Activated CD8-positive, alpha-beta T cell treated with anti-CD3 and anti-CD28 coated beads, Interleukin-2, amount 10 ng/mL, durations not matched to agents 7 days and 5 days (primary cell): ENCODE results near the gene GINM1. TPM values are rescaled to one million over a fixed set of nuclear protein-coding genes. Genes with fewer than 3 reads are reported as not detected.

Experiments used
- ATAC-seq: fragments of 150-1000 bp; cut with Tn5 transposase; one replicate; pipeline ENCODE4 v1.10.0; 2021; ENCODE audit warnings: moderate library complexity
- CTCF ChIA-PET: fragments of 350-600 bp; sonication (Branson Sonifier 250); formaldehyde crosslinking; loops from one replicate; lab custom pipeline; 2021; ENCODE audit warnings: antibody characterized with exemption; lab: Charles Lee
- POLR2A ChIA-PET: fragments of 350-600 bp; sonication (Branson Sonifier 250); formaldehyde crosslinking; loops from one replicate; lab custom pipeline; 2021; ENCODE audit warnings: antibody characterized with exemption; lab: Charles Lee
- DNase-seq: peaks from one replicate; pipeline ENCODE4 v3.0.0-alpha.2; 2020
- H3K27ac Mint-ChIP-seq: one replicate; pipeline ENCODE4 v1.8.0; 2021; ENCODE audit warnings: mild to moderate bottlenecking, mixed read lengths
- H3K27me3 Mint-ChIP-seq: one replicate; pipeline ENCODE4 v1.8.0; 2021; ENCODE audit warnings: low read depth, mixed read lengths
- H3K36me3 Mint-ChIP-seq: one replicate; pipeline ENCODE4 v1.8.0; 2021; ENCODE audit warnings: low read depth, mixed read lengths
- H3K4me1 Mint-ChIP-seq: one replicate; pipeline ENCODE4 v1.8.0; 2021; ENCODE audit warnings: low read depth, mixed read lengths
- H3K4me3 Mint-ChIP-seq: one replicate; pipeline ENCODE4 v1.8.0; 2021; ENCODE audit warnings: mild to moderate bottlenecking, mixed read lengths
- H3K9me3 Mint-ChIP-seq: one replicate; pipeline ENCODE4 v1.8.0; 2022; ENCODE audit warnings: mixed read lengths; ENCODE audit not compliant: insufficient read depth
- total RNA-seq, 2 experiments: library from RNA; stranded (reverse); gene quantifications; one replicate each; pipeline ENCODE4 v1.2.3, GENCODE V29; 2021

GINM1 gene
- total RNA-seq, 2 experiments from 2014 or later = 17.8 to 18.6 TPM

GRCh38 chr6:149600508-149600907 lies 34.3 kb downstream of the GINM1 start:
- H3K4me3 Mint-ChIP-seq = no peak overlapping the region
- ATAC-seq (no peak), DNase-seq (no peak)
- H3K27me3 Mint-ChIP-seq = no peaks in the 10 kb centered on the region
- H3K9me3 Mint-ChIP-seq = no peaks in the 10 kb centered on the region
- peaks cover 46% of the 10 kb centered on the region for H3K36me3 Mint-ChIP-seq
- ChIA-PET CTCF (no interaction called here), POLR2A (no interaction called here)
- no peak overlapping the region for H3K27ac Mint-ChIP-seq
- H3K4me1 Mint-ChIP-seq = no peaks in the 10 kb centered on the region

- peaks cover 28% of the 10 kb centered on the region for H3K36me3 Mint-ChIP-seq
- ATAC-seq (peak; percentile 49), DNase-seq (no peak)
- peaks cover 20% of the 10 kb centered on the region for H3K4me1 Mint-ChIP-seq
- H3K27ac Mint-ChIP-seq = peak overlapping the region; percentile 66
- peak overlapping the region; percentile 24 for H3K4me3 Mint-ChIP-seq
- ChIA-PET CTCF (no interaction called here), POLR2A (no interaction called here)
- peaks cover 7% of the 10 kb centered on the region for H3K9me3 Mint-ChIP-seq
- H3K27me3 Mint-ChIP-seq = no peaks in the 10 kb centered on the region
Measured at GRCh38 chr6:149608381-149608982, 42.3 kb downstream of the GINM1 start.

GRCh38 chr6:149614337-149614736 lies 48.2 kb downstream of the GINM1 start:
- H3K27me3 Mint-ChIP-seq = no peaks in the 10 kb centered on the region
- no peak for ATAC-seq
- POLR2A ChIA-PET = no interaction called here
- peaks cover 8% of the 10 kb centered on the region for H3K4me1 Mint-ChIP-seq
- no peak overlapping the region for H3K4me3 Mint-ChIP-seq
- H3K9me3 Mint-ChIP-seq = peaks cover 8% of the 10 kb centered on the region
- DNase-seq = no peak
- no peak overlapping the region for H3K27ac Mint-ChIP-seq
- CTCF ChIA-PET = no interaction called here
- H3K36me3 Mint-ChIP-seq = peaks cover 50% of the 10 kb centered on the region

GRCh38 chr6:149615805-149616204 lies 49.6 kb downstream of the GINM1 start:
- CTCF ChIA-PET = no interaction called here
- POLR2A ChIA-PET = no interaction called here
- no peaks in the 10 kb centered on the region for H3K4me1 Mint-ChIP-seq
- no peak overlapping the region for H3K4me3 Mint-ChIP-seq
- H3K27me3 Mint-ChIP-seq = no peaks in the 10 kb centered on the region
- no peak overlapping the region for H3K27ac Mint-ChIP-seq
- DNase-seq (no peak), ATAC-seq (no peak)
- peaks cover 53% of the 10 kb centered on the region for H3K36me3 Mint-ChIP-seq
- H3K9me3 Mint-ChIP-seq = peaks cover 8% of the 10 kb centered on the region

GRCh38 chr6:149627672-149628071 lies 61.5 kb downstream of the GINM1 start:
- POLR2A ChIA-PET = interaction anchor here (0.6 kb wide), 1 partner anchor 456 kb away, joined by 3 read pairs; no protein-coding TSS in a partner anchor

GRCh38 chr6:149628875-149629510 lies 62.8 kb downstream of the GINM1 start:
- DNase-seq = no peak
- Mint-ChIP-seq H3K9me3 (no peaks in the 10 kb centered on the region), H3K27me3 (no peaks in the 10 kb centered on the region), H3K4me1 (peaks cover 8% of the 10 kb centered on the region), H3K27ac (peak overlapping the region; percentile 26), H3K4me3 (no peak overlapping the region), H3K36me3 (peaks cover 32% of the 10 kb centered on the region)
- ChIA-PET POLR2A (no interaction called here), CTCF (no interaction called here)
- ATAC-seq = no peak

More at GRCh38 chr6:149627672-149628071, 61.5 kb downstream of the GINM1 start:
- CTCF ChIA-PET = no interaction called here
- H3K9me3 Mint-ChIP-seq = no peaks in the 10 kb centered on the region
- H3K4me3 Mint-ChIP-seq = no peak overlapping the region
- peaks cover 36% of the 10 kb centered on the region for H3K36me3 Mint-ChIP-seq
- no peaks in the 10 kb centered on the region for H3K27me3 Mint-ChIP-seq
- H3K4me1 Mint-ChIP-seq = peaks cover 8% of the 10 kb centered on the region
- peak overlapping the region; percentile 43 for H3K27ac Mint-ChIP-seq
- no peak for DNase-seq
- no peak for ATAC-seq

GRCh38 chr6:149634315-149634714 lies 68.1 kb downstream of the GINM1 start:
- DNase-seq = no peak
- ChIA-PET POLR2A (no interaction called here), CTCF (no interaction called here)
- Mint-ChIP-seq H3K36me3 (peaks cover 35% of the 10 kb centered on the region), H3K4me3 (no peak overlapping the region), H3K27me3 (no peaks in the 10 kb centered on the region), H3K9me3 (no peaks in the 10 kb centered on the region), H3K27ac (no peak overlapping the region), H3K4me1 (peaks cover 2% of the 10 kb centered on the region)
- no peak for ATAC-seq

- Mint-ChIP-seq H3K4me3 (no peak overlapping the region), H3K9me3 (no peaks in the 10 kb centered on the region), H3K36me3 (peaks cover 32% of the 10 kb centered on the region), H3K27me3 (no peaks in the 10 kb centered on the region), H3K4me1 (no peaks in the 10 kb centered on the region), H3K27ac (no peak overlapping the region)
- DNase-seq (no peak), ATAC-seq (no peak)
- CTCF ChIA-PET = no interaction called here
- POLR2A ChIA-PET = no interaction called here
Measured at GRCh38 chr6:149636124-149636523, 69.9 kb downstream of the GINM1 start.

Other genes starting within 250 kb of the GINM1 start
- 100 to 1,000 TPM; 113 to 115 TPM for gene TAB2, start 248.7 kb upstream of the GINM1 start, total RNA-seq
- 10 to 100 TPM; 10.1 TPM for gene SUMO4, start 166.1 kb upstream of the GINM1 start, total RNA-seq
- gene ZC3H12D, start 81.4 kb upstream of the GINM1 start, total RNA-seq = 1 to 10 TPM; 6.0 to 6.1 TPM
- gene PPIL4, start 20.3 kb upstream of the GINM1 start, total RNA-seq = 10 to 100 TPM; 17.4 to 18.5 TPM
- gene KATNA1, start 82.3 kb downstream of the GINM1 start, total RNA-seq = 10 to 100 TPM; 27.2 to 28.6 TPM
- 10 to 100 TPM; 33.2 to 33.9 TPM for gene LATS1, start 151.7 kb downstream of the GINM1 start, total RNA-seq
- gene NUP43, start 180.2 kb downstream of the GINM1 start, total RNA-seq = 10 to 100 TPM; 67.7 to 69.4 TPM
- 100 to 1,000 TPM; 102 to 104 TPM for gene PCMT1, start 183.4 kb downstream of the GINM1 start, total RNA-seq